Muscle layer of duodenum (tissue), 2 donors: ENCODE measurements around the gene RAD23A.

Experiments
- H3K27ac ChIP-seq: one replicate; pipeline ENCODE4 v1.7.0; 2013; ENCODE audit warnings: mild to moderate bottlenecking, low read length
- H3K27me3 ChIP-seq: one replicate; pipeline ENCODE4 v1.7.0; 2013; ENCODE audit warnings: low read depth, mild to moderate bottlenecking, control low read depth, low read length
- H3K36me3 ChIP-seq, 2 donors: one replicate each; pipeline ENCODE4 v1.7.0; 2013; ENCODE audit warnings: low read length in 2 of 2, control low read depth in 1 of 2, mild to moderate bottlenecking in 1 of 2; ENCODE audit not compliant: insufficient read depth in 2 of 2, control insufficient read depth in 1 of 2
- H3K4me1 ChIP-seq, 2 donors: one replicate each; pipeline ENCODE4 v1.7.0; 2013; ENCODE audit warnings: low read length in 2 of 2, mild to moderate bottlenecking in 2 of 2, control low read depth in 1 of 2, moderate library complexity in 1 of 2; ENCODE audit not compliant: insufficient read depth in 2 of 2, control insufficient read depth in 1 of 2
- H3K4me3 ChIP-seq, 2 donors: one replicate each; pipeline ENCODE4 v1.7.0; 2013; ENCODE audit warnings: low read length in 2 of 2, low read depth in 1 of 2, mild to moderate bottlenecking in 1 of 2
- H3K9me3 ChIP-seq, 2 donors: one replicate each; pipeline ENCODE4 v1.7.0; 2013; ENCODE audit warnings: low read length in 2 of 2, control low read depth in 1 of 2, mild to moderate bottlenecking in 1 of 2; ENCODE audit not compliant: control insufficient read depth in 1 of 2
- donor health status: healthy.

RAD23A gene

GRCh38 chr19:12991296-12991695, 45.6 kb downstream of the RAD23A start:
- Histone ChIP-seq H3K27me3 (no peaks in the 10 kb centered on the region), H3K4me3 (no peak overlapping the region), H3K4me1 (peaks cover 0 to 6% of the 10 kb centered on the region in 2 donors), H3K36me3 (no peaks in the 10 kb centered on the region), H3K27ac (no peak overlapping the region), H3K9me3 (no peaks in the 10 kb centered on the region)

- Histone ChIP-seq H3K27ac (no peak overlapping the region), H3K36me3 (no peaks in the 10 kb centered on the region), H3K9me3 (no peaks in the 10 kb centered on the region), H3K27me3 (no peaks in the 10 kb centered on the region), H3K4me1 (peaks cover 0 to 17% of the 10 kb centered on the region in 2 donors), H3K4me3 (no peak overlapping the region)
Measured at GRCh38 chr19:12992729-12993128, 47.1 kb downstream of the RAD23A start.

- Histone ChIP-seq H3K4me1 (peaks cover 0 to 21% of the 10 kb centered on the region in 2 donors), H3K36me3 (peaks cover 0 to under 1% of the 10 kb centered on the region in 2 donors), H3K4me3 (no peak overlapping the region), H3K27ac (no peak overlapping the region), H3K27me3 (no peaks in the 10 kb centered on the region), H3K9me3 (no peaks in the 10 kb centered on the region)
Measured at GRCh38 chr19:12993562-12993961, 47.9 kb downstream of the RAD23A start.

GRCh38 chr19:12994701-12995595, 49.3 kb downstream of the RAD23A start, which contains the start of gene NFIX:
TSS of gene NFIX (plus strand) at chr19:12995475. CDS start at chr19:12995838, 363 bp downstream.
- H3K4me3 ChIP-seq, result peak within 1 kb of the TSS; percentile 72 to 89
- H3K9me3 ChIP-seq, result no peaks in the 10 kb centered on the region
- H3K4me1 ChIP-seq, result peaks cover 0 to 24% of the 10 kb centered on the region in 2 donors
- no peaks in the 10 kb centered on the region for H3K27me3 ChIP-seq
- H3K36me3 ChIP-seq, result peaks cover 0 to 4% of the 10 kb centered on the region in 2 donors
- H3K27ac ChIP-seq, result peak within 1 kb of the TSS; percentile 31

- H3K27me3 ChIP-seq, result no peaks in the 10 kb centered on the region
- H3K4me1 ChIP-seq, result peaks cover 0 to 32% of the 10 kb centered on the region in 2 donors
Measured at GRCh38 chr19:12995596-12996405, 50.1 kb downstream of the RAD23A start.

GRCh38 chr19:12996406-12997094, 50.9 kb downstream of the RAD23A start:
- Histone ChIP-seq H3K9me3 (no peaks in the 10 kb centered on the region), H3K36me3 (peaks cover 0 to 4% of the 10 kb centered on the region in 2 donors), H3K27me3 (no peaks in the 10 kb centered on the region), H3K4me3 (peak overlapping the region; percentile 59 to 89), H3K4me1 (peaks cover 0 to 38% of the 10 kb centered on the region in 2 donors), H3K27ac (no peak overlapping the region)

More at GRCh38 chr19:12995596-12996405, 50.1 kb downstream of the RAD23A start:
- Histone ChIP-seq H3K4me3 (peak overlapping the region; percentile 52 to 89), H3K9me3 (no peaks in the 10 kb centered on the region), H3K27ac (no peak overlapping the region), H3K36me3 (peaks cover 0 to 4% of the 10 kb centered on the region in 2 donors)

- peak overlapping the region; percentile 8 for H3K27ac ChIP-seq
- H3K4me3 ChIP-seq, result peak overlapping the region; percentile 59 to 89
- peaks cover 0 to 39% of the 10 kb centered on the region in 2 donors for H3K4me1 ChIP-seq
- H3K9me3 ChIP-seq, result no peaks in the 10 kb centered on the region
- H3K36me3 ChIP-seq, result peaks cover 0 to 4% of the 10 kb centered on the region in 2 donors
- no peaks in the 10 kb centered on the region for H3K27me3 ChIP-seq
Measured at GRCh38 chr19:12997179-12997966, 51.7 kb downstream of the RAD23A start.

GRCh38 chr19:12997967-12998940, 52.6 kb downstream of the RAD23A start:
- H3K27me3 ChIP-seq, result no peaks in the 10 kb centered on the region

GRCh38 chr19:13001166-13001501, 55.5 kb downstream of the RAD23A start:
- Histone ChIP-seq H3K9me3 (no peaks in the 10 kb centered on the region), H3K4me1 (peaks cover 4 to 56% of the 10 kb centered on the region in 2 donors), H3K27ac (peak overlapping the region; percentile 75), H3K4me3 (no peak overlapping the region), H3K36me3 (peaks cover 0 to 4% of the 10 kb centered on the region in 2 donors), H3K27me3 (no peaks in the 10 kb centered on the region)

More at GRCh38 chr19:12997967-12998940, 52.6 kb downstream of the RAD23A start:
- H3K4me3 ChIP-seq, result peak overlapping the region in 1 of 2 donors; percentile 89
- H3K36me3 ChIP-seq, result peaks cover 0 to 4% of the 10 kb centered on the region in 2 donors
- peak overlapping the region; percentile 8 for H3K27ac ChIP-seq
- H3K4me1 ChIP-seq, result peaks cover 0 to 48% of the 10 kb centered on the region in 2 donors
- H3K9me3 ChIP-seq, result no peaks in the 10 kb centered on the region
